PC-3 (cell line): ENCODE results near the gene MYH9. TPM values are rescaled to one million over a fixed set of nuclear protein-coding genes. Genes with fewer than 3 reads are reported as not detected.

Source experiments
- ATAC-seq: fragments of 200-7000 bp; cut with Tn5 transposase; 2 replicates; pipeline ENCODE4 v1.9.1; 2020; ENCODE audit warnings: mild to moderate bottlenecking, moderate library complexity
- BruUV-seq: library from RNA; stranded (reverse); fragments of 400-500 nt; replicated peaks from 2 replicates; lab custom pipeline; 2021; lab: Mats Ljungman, UMichigan
- CTCF ChIA-PET: fragments of 300-600 bp; sonication (Branson Sonifier 250); formaldehyde crosslinking; loops from one replicate; lab custom pipeline; 2022; ENCODE audit warnings: antibody characterized with exemption; lab: Charles Lee
- POLR2A ChIA-PET: fragments of 300-600 bp; sonication (Branson Sonifier 250); formaldehyde crosslinking; loops from one replicate; lab custom pipeline; 2022; ENCODE audit warnings: antibody characterized with exemption; ENCODE audit not compliant: unreplicated experiment; lab: Charles Lee
- DNase-seq: peaks from one replicate; pipeline ENCODE4 v3.0.0-alpha.2; 2015
- H2AFZ ChIP-seq: fragments of 300-600 bp; sonication (generic); 2 replicates; pipeline ENCODE4 v1.6.0; 2016; ENCODE audit warnings: antibody characterized with exemption, low read length
- H3F3A ChIP-seq: fragments of 300-600 bp; sonication (generic); one replicate; pipeline ENCODE4 v1.6.0; 2017; ENCODE audit warnings: antibody characterized with exemption, low read length, control low read depth, mild to moderate bottlenecking; ENCODE audit not compliant: unreplicated experiment
- H3K27ac ChIP-seq: fragments of 300-600 bp; sonication (generic); 2 replicates; pipeline ENCODE4 v1.5.1; 2016; ENCODE audit warnings: mild to moderate bottlenecking, low read length
- H3K27me3 ChIP-seq: fragments of 300-600 bp; sonication (generic); 2 replicates; pipeline ENCODE4 v1.6.1; 2016; ENCODE audit warnings: low read length, mixed read lengths
- H3K36me3 ChIP-seq: fragments of 300-600 bp; sonication (generic); 2 replicates; pipeline ENCODE4 v1.6.1; 2016; ENCODE audit warnings: low read depth, mixed run types, low read length, mixed read lengths
- H3K4me1 ChIP-seq: fragments of 300-600 bp; sonication (generic); 2 replicates; pipeline ENCODE4 v1.5.1; 2016; ENCODE audit warnings: low read length; ENCODE audit not compliant: insufficient read depth
- H3K4me2 ChIP-seq: fragments of 300-600 bp; sonication (generic); 2 replicates; pipeline ENCODE4 v1.6.0; 2016; ENCODE audit warnings: low read length
- H3K4me3 ChIP-seq: fragments of 300-600 bp; sonication (generic); 2 replicates; pipeline ENCODE4 v1.5.1; 2016; ENCODE audit warnings: mild to moderate bottlenecking, low read length, mixed read lengths
- H3K79me2 ChIP-seq: fragments of 300-600 bp; sonication (generic); 2 replicates; pipeline ENCODE4 v1.6.1; 2017; ENCODE audit warnings: low read length, mixed read lengths
- H3K9ac ChIP-seq: fragments of 300-600 bp; sonication (generic); 2 replicates; pipeline ENCODE4 v1.6.0; 2016; ENCODE audit warnings: mild to moderate bottlenecking, low read length
- H3K9me2 ChIP-seq: fragments of 300-600 bp; sonication (generic); replicated peaks from 2 replicates; pipeline ENCODE4 v1.6.1; 2016; ENCODE audit warnings: mixed run types, low read length, mixed read lengths
- H3K9me3 ChIP-seq: fragments of 300-600 bp; sonication (generic); 2 replicates; pipeline ENCODE4 v1.6.1; 2016; ENCODE audit warnings: low read length, mixed read lengths
- H4K20me1 ChIP-seq: fragments of 300-600 bp; sonication (generic); 2 replicates; pipeline ENCODE4 v1.6.1; 2016; ENCODE audit warnings: low read length, mixed read lengths
- EZH2 ChIP-seq: fragments of 300-600 bp; sonication (generic); IDR thresholded peaks from one replicate; pipeline ENCODE4 v1.6.1; 2017; ENCODE audit warnings: antibody characterized with exemption, mild to moderate bottlenecking, low read length; ENCODE audit not compliant: unreplicated experiment
- EZH2phosphoT487 ChIP-seq: fragments of 300-600 bp; sonication (generic); IDR thresholded peaks from 2 replicates; pipeline ENCODE4 v1.6.1; 2018; ENCODE audit warnings: mild to moderate bottlenecking, antibody characterized with exemption, low read length, borderline replicate concordance
- intact Hi-C: fragments of 100-400 bp; cut with micrococcal nuclease; formaldehyde crosslinking; loops from 2 replicates; pipeline ENCODE4 v1.9.0; 2023
- total RNA-seq: library from RNA; depleted of rRNA; stranded (reverse); fragments of >200 nt; gene quantifications from 2 replicates; pipeline ENCODE4 v1.2.3, GENCODE V29; 2014
- TF ChIP-seq, protein P1 (sequence below): fragments of 300-600 bp; sonication (generic); conservative IDR thresholded peaks from 2 replicates; pipeline ENCODE4 v1.5.1; 2017; ENCODE audit warnings: antibody characterized with exemption, low read depth, mild to moderate bottlenecking, low read length

MYH9 gene
- total RNA-seq, 1 experiment from 2014 or later = 357 TPM

DNA sequence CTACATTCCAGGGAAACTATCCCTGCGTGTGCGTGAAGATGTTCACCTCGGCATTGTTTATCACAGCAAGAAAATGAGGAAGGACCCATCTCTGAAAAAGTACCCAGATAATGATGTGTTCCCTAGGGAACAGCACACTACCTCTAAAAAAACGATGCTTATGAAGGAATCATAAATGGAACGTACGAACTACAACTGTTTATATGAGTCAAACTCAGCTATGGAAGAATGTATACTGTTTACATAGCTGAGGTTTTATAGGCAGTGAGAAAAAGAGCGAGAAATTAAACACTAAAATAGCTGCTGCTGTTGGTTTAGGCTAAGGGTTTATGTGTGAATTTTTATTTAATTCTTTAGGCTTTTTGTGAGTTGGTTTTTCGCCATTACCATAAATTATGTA, 85.9 kb downstream of the MYH9 start:
- peak overlapping the region; percentile 42 for H3K27ac ChIP-seq
- ChIA-PET CTCF (interaction anchor here (1.0 kb wide), 1 partner anchor 168 kb away, joined by 4 read pairs; no protein-coding TSS in a partner anchor), POLR2A (interaction anchor here (1.5 kb wide), 1 partner anchor 167 kb away, joined by 3 read pairs; no protein-coding TSS in a partner anchor)
- H3K79me2 ChIP-seq = no peaks in the 10 kb centered on the region
- H3K36me3 ChIP-seq = peaks cover 80% of the 10 kb centered on the region
- H3K9ac ChIP-seq = no peak overlapping the region
- TF ChIP-seq EZH2 (no peak), EZH2phosphoT487 (no peak)
- TF ChIP-seq, protein P1, sequence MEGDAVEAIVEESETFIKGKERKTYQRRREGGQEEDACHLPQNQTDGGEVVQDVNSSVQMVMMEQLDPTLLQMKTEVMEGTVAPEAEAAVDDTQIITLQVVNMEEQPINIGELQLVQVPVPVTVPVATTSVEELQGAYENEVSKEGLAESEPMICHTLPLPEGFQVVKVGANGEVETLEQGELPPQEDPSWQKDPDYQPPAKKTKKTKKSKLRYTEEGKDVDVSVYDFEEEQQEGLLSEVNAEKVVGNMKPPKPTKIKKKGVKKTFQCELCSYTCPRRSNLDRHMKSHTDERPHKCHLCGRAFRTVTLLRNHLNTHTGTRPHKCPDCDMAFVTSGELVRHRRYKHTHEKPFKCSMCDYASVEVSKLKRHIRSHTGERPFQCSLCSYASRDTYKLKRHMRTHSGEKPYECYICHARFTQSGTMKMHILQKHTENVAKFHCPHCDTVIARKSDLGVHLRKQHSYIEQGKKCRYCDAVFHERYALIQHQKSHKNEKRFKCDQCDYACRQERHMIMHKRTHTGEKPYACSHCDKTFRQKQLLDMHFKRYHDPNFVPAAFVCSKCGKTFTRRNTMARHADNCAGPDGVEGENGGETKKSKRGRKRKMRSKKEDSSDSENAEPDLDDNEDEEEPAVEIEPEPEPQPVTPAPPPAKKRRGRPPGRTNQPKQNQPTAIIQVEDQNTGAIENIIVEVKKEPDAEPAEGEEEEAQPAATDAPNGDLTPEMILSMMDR = no peak
- H2AFZ ChIP-seq = no peak overlapping the region
- H4K20me1 ChIP-seq = peaks cover 12% of the 10 kb centered on the region
- H3K9me3 ChIP-seq = no peaks in the 10 kb centered on the region
- no TSS peak for BruUV-seq
- H3K9me2 ChIP-seq = no peaks in the 10 kb centered on the region
- H3K4me1 ChIP-seq = peaks cover 36% of the 10 kb centered on the region
- no peak overlapping the region for H3K4me2 ChIP-seq
- DNase-seq (peak; percentile 61), ATAC-seq (peak; percentile 77)
- H3K27me3 ChIP-seq = no peaks in the 10 kb centered on the region
- H3F3A ChIP-seq = no peaks in the 10 kb centered on the region
- no peak overlapping the region for H3K4me3 ChIP-seq
- intact Hi-C loops = loop anchor here (1.0 to 5.0 kb wide), 2 partner anchors 85 to 168 kb away; partner anchors contain the start of gene MYH9

DNA sequence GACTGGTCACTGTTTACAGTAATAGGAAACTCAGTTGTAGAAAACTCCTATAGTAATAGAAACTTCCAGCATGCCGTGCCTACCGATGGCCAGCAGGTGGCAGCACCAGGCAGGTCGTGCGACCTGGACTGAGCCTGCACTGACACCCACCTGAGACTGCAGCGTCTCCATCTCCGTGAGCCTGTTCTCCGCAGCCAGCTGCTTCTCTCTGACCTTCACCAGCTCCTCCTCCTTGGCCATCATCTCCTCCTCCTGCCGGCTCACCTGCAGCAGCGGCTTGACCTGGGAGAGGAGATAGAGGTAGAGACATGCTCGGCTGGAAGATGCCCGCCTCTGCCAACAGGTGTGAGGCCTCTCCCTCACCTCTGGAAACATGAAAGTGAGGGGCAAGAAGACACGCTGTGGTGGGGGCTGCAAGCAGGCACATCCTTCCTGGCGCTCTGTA, 86.4 kb downstream of the MYH9 start:
- H3F3A ChIP-seq = no peaks in the 10 kb centered on the region
- H3K27ac ChIP-seq = peak overlapping the region; percentile 22; the same call in 1 of the 2 replicates
- ATAC-seq (peak; percentile 62), DNase-seq (peak; percentile 74)
- no peak overlapping the region for H3K9ac ChIP-seq
- no peak overlapping the region for H3K4me3 ChIP-seq
- no peaks in the 10 kb centered on the region for H3K79me2 ChIP-seq
- no peak overlapping the region for H3K4me2 ChIP-seq
- peaks cover 36% of the 10 kb centered on the region for H3K4me1 ChIP-seq
- H3K27me3 ChIP-seq = no peaks in the 10 kb centered on the region
- TF ChIP-seq, protein P1 = peak; percentile 90
- TF ChIP-seq EZH2 (no peak), EZH2phosphoT487 (no peak)
- H2AFZ ChIP-seq = no peak overlapping the region
- CTCF ChIA-PET = interaction anchor here (0.6 to 1.0 kb wide), 2 partner anchors 169 to 181 kb away, joined by 4 to 7 read pairs; no protein-coding TSS in a partner anchor
- H3K36me3 ChIP-seq = peaks cover 80% of the 10 kb centered on the region
- POLR2A ChIA-PET = interaction anchor here (0.5 to 1.5 kb wide), 2 partner anchors 59 to 167 kb away, joined by 3 read pairs; no protein-coding TSS in a partner anchor
- no peaks in the 10 kb centered on the region for H3K9me3 ChIP-seq
- peaks cover 12% of the 10 kb centered on the region for H4K20me1 ChIP-seq
- H3K9me2 ChIP-seq = no peaks in the 10 kb centered on the region
- intact Hi-C loops = loop anchor here (1.0 to 5.0 kb wide), 2 partner anchors 86 to 169 kb away; partner anchors contain the start of gene MYH9
- BruUV-seq = no TSS peak
